Activated B cell treated with CpG ODN at 0.5 μM for 24 hours (primary cell): ENCODE results near the gene IFNAR2. TPM values are rescaled to one million over a fixed set of nuclear protein-coding genes. Genes with fewer than 3 reads are reported as not detected.

Source experiments
- ATAC-seq: fragments of 200-7000 bp; cut with Tn5 transposase; one replicate; pipeline ENCODE4 v1.10.0; 2021; ENCODE audit warnings: low read depth, mild to moderate bottlenecking, moderate library complexity
- CTCF ChIA-PET: fragments of 350-600 bp; sonication (Branson Sonifier 250); formaldehyde crosslinking; loops from one replicate; lab custom pipeline; 2021; ENCODE audit warnings: antibody characterized with exemption; lab: Charles Lee
- POLR2A ChIA-PET: fragments of 350-600 bp; sonication (Branson Sonifier 250); formaldehyde crosslinking; loops from one replicate; lab custom pipeline; 2021; ENCODE audit warnings: antibody characterized with exemption; lab: Charles Lee
- DNase-seq: peaks from one replicate; pipeline ENCODE4 v3.0.0; 2022
- H3K27ac Mint-ChIP-seq: one replicate; pipeline ENCODE4 v1.8.0; 2020; ENCODE audit warnings: mixed read lengths
- H3K27me3 Mint-ChIP-seq: one replicate; pipeline ENCODE4 v1.8.0; 2021; ENCODE audit warnings: mixed read lengths
- H3K36me3 Mint-ChIP-seq: one replicate; pipeline ENCODE4 v1.8.0; 2021; ENCODE audit warnings: low read depth, mixed read lengths
- H3K4me1 Mint-ChIP-seq: one replicate; pipeline ENCODE4 v1.8.0; 2021; ENCODE audit warnings: mixed read lengths
- H3K4me3 Mint-ChIP-seq: one replicate; pipeline ENCODE4 v1.8.0; 2020; ENCODE audit warnings: mild to moderate bottlenecking, mixed read lengths
- H3K9me3 Mint-ChIP-seq: one replicate; pipeline ENCODE4 v1.8.0; 2020; ENCODE audit warnings: mixed read lengths
- CTCF ChIP-seq: fragments of 200-600 bp; IDR thresholded peaks from one replicate; pipeline ENCODE4 v1.8.0; 2022; ENCODE audit warnings: antibody characterized with exemption, mild to moderate bottlenecking
- intact Hi-C: fragments of 100-400 bp; cut with micrococcal nuclease; formaldehyde crosslinking; loops from one replicate; pipeline ENCODE4 v1.15.1; 2024
- total RNA-seq: library from RNA; stranded (reverse); gene quantifications from 2 replicates; pipeline ENCODE4 v1.2.3, GENCODE V29; 2022

IFNAR2 gene
- total RNA-seq, 1 donor from 2014 or later: 29.2 TPM

- H3K27me3 Mint-ChIP-seq: no peaks in the 10 kb centered on the region
- intact Hi-C loops: loop anchor here (1.0 kb wide), 3 partner anchors 8 to 312 kb away; partner anchors contain the start of gene GART
- H3K9me3 Mint-ChIP-seq: no peaks in the 10 kb centered on the region
- H3K4me1 Mint-ChIP-seq: peaks cover 53% of the 10 kb centered on the region
- peaks cover 19% of the 10 kb centered on the region for H3K36me3 Mint-ChIP-seq
- H3K27ac Mint-ChIP-seq: peak overlapping the region; percentile 86
- peak overlapping the region; percentile 92 for H3K4me3 Mint-ChIP-seq
- TF ChIP-seq CTCF: no peak
- ATAC-seq (peak; percentile 57), DNase-seq (peak; percentile 68)
- ChIA-PET POLR2A (interaction anchor here (0.5 to 5.4 kb wide), 10 partner anchors 11 to 249 kb away, joined by 3 to 45 read pairs (median 4); partner anchors contain the start of gene IL10RB), CTCF (interaction anchor here (0.6 kb wide), 1 partner anchor 14 kb away, joined by 6 read pairs; no protein-coding TSS in a partner anchor)
Measured at GRCh38 chr21:33230545-33231324, 997 bp downstream of the IFNAR2 start.

GRCh38 chr21:33231526-33231925, 1.8 kb downstream of the IFNAR2 start:
- H3K4me3 Mint-ChIP-seq: peak overlapping the region; percentile 92
- peaks cover 60% of the 10 kb centered on the region for H3K4me1 Mint-ChIP-seq
- POLR2A ChIA-PET: interaction anchor here (0.5 to 5.4 kb wide), 7 partner anchors 23 to 249 kb away, joined by 3 to 45 read pairs (median 4); partner anchors contain the start of gene IL10RB
- DNase-seq (no peak), ATAC-seq (no peak)
- H3K27ac Mint-ChIP-seq: peak overlapping the region; percentile 73
- CTCF ChIA-PET: no interaction called here
- H3K9me3 Mint-ChIP-seq: no peaks in the 10 kb centered on the region
- intact Hi-C loops: no loop called here
- TF ChIP-seq CTCF: no peak
- H3K36me3 Mint-ChIP-seq: peaks cover 23% of the 10 kb centered on the region
- no peaks in the 10 kb centered on the region for H3K27me3 Mint-ChIP-seq

GRCh38 chr21:33232291-33233034, 2.7 kb downstream of the IFNAR2 start:
- peaks cover 30% of the 10 kb centered on the region for H3K36me3 Mint-ChIP-seq
- H3K9me3 Mint-ChIP-seq: no peaks in the 10 kb centered on the region
- no peaks in the 10 kb centered on the region for H3K27me3 Mint-ChIP-seq
- ChIA-PET CTCF (interaction anchor here (1.3 kb wide), 1 partner anchor 36 kb away, joined by 3 read pairs; no protein-coding TSS in a partner anchor), POLR2A (interaction anchor here (0.5 to 5.4 kb wide), 7 partner anchors 14 to 130 kb away, joined by 3 to 45 read pairs (median 4); partner anchors contain the start of gene IL10RB)
- peak overlapping the region; percentile 92 for H3K4me3 Mint-ChIP-seq
- TF ChIP-seq CTCF: no peak
- ATAC-seq (no peak), DNase-seq (no peak)
- peak overlapping the region; percentile 74 for H3K27ac Mint-ChIP-seq
- peaks cover 68% of the 10 kb centered on the region for H3K4me1 Mint-ChIP-seq
- intact Hi-C loops: no loop called here

GRCh38 chr21:33234635-33235520, 5.1 kb downstream of the IFNAR2 start:
- Mint-ChIP-seq H3K27ac (no peak overlapping the region), H3K4me1 (peaks cover 83% of the 10 kb centered on the region), H3K27me3 (no peaks in the 10 kb centered on the region), H3K4me3 (no peak overlapping the region), H3K9me3 (no peaks in the 10 kb centered on the region), H3K36me3 (peaks cover 37% of the 10 kb centered on the region)
- DNase-seq: no peak
- CTCF ChIA-PET: interaction anchor here (1.5 kb wide), 1 partner anchor 210 kb away, joined by 4 read pairs; no protein-coding TSS in a partner anchor
- ATAC-seq: no peak
- POLR2A ChIA-PET: interaction anchor here (0.6 to 1.1 kb wide), 5 partner anchors 26 to 82 kb away, joined by 3 to 7 read pairs (median 4); partner anchors contain the start of gene IL10RB
- intact Hi-C loops: no loop called here
- no peak for TF ChIP-seq CTCF
